Neural cell (in vitro differentiated cells): ENCODE results near the gene CATSPERE.

Experiments
- EZH2 ChIP-seq: fragments of 200-600, 300-800 bp; shearing (Covaris generic), sonication (generic); IDR thresholded peaks from 2 replicates; pipeline ENCODE4 v1.6.1; 2014; ENCODE audit warnings: antibody characterized with exemption, low read length, borderline replicate concordance, mild to moderate bottlenecking; ENCODE audit not compliant: insufficient read depth, poor library complexity, severe bottlenecking
- SMC3 ChIP-seq: fragments of 450-650 bp; conservative IDR thresholded peaks from 2 replicates; pipeline ENCODE4 v1.6.1; 2014; ENCODE audit warnings: antibody characterized with exemption, mild to moderate bottlenecking, moderate library complexity; ENCODE audit not compliant: poor library complexity
- TF ChIP-seq, protein P1 (sequence below): fragments of 450-650 bp; IDR thresholded peaks from 2 replicates; pipeline ENCODE4 v1.5.1; 2014; ENCODE audit warnings: antibody characterized with exemption, mild to moderate bottlenecking, moderate library complexity; ENCODE audit not compliant: poor library complexity, severe bottlenecking

DNA sequence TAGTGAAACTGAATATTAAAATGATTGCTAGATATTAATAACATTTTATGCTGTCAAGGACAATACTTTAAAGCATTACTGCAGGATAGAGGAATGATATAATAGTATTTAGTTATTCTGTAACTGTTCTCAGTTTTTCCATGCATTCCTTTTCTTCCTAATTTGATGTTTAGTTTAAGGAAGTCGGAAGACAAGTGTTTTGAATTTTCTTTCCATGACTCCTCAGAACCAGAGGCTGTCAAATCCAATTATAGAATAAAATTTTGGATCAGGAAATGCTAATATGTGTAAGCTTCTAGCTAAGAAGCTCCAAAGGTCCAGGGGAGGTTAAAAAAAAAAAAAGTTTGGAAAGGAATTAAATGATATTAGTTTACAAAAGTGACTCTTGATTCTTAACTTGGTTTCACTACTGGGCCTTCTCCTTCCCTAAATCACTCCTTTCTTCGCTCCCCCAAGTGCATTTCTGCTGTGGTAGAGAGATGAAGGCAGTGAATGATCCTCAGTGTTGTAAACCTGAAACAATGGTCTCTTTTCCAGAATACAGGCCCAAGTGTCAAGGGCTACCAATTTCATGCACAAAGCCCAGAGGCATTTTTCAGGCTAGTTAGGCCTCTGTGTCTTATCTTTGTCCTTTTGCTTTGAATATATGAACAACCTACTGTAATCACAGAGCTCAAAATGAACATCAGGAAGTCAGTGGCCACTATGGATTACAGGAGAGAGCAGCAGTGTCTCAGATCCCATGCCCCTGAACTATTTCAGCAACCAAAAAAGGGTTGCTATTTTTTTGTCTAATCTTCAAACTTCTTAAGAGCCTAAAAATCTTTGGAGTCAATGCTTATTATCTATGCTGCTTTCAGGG, 15.5 kb upstream of the CATSPERE start:
- TF ChIP-seq EZH2 (no peak), SMC3 (no peak)
- TF ChIP-seq, protein P1, sequence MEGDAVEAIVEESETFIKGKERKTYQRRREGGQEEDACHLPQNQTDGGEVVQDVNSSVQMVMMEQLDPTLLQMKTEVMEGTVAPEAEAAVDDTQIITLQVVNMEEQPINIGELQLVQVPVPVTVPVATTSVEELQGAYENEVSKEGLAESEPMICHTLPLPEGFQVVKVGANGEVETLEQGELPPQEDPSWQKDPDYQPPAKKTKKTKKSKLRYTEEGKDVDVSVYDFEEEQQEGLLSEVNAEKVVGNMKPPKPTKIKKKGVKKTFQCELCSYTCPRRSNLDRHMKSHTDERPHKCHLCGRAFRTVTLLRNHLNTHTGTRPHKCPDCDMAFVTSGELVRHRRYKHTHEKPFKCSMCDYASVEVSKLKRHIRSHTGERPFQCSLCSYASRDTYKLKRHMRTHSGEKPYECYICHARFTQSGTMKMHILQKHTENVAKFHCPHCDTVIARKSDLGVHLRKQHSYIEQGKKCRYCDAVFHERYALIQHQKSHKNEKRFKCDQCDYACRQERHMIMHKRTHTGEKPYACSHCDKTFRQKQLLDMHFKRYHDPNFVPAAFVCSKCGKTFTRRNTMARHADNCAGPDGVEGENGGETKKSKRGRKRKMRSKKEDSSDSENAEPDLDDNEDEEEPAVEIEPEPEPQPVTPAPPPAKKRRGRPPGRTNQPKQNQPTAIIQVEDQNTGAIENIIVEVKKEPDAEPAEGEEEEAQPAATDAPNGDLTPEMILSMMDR = no peak
